LNCAP (cell line): ENCODE results near the gene TMCC1.

Experiments used
- TF ChIP-seq, protein P1 (sequence below): fragments of 450-650 bp; IDR thresholded peaks from 2 replicates; pipeline ENCODE4 v1.5.1; 2017; ENCODE audit warnings: mild to moderate bottlenecking

The TMCC1 gene

DNA sequence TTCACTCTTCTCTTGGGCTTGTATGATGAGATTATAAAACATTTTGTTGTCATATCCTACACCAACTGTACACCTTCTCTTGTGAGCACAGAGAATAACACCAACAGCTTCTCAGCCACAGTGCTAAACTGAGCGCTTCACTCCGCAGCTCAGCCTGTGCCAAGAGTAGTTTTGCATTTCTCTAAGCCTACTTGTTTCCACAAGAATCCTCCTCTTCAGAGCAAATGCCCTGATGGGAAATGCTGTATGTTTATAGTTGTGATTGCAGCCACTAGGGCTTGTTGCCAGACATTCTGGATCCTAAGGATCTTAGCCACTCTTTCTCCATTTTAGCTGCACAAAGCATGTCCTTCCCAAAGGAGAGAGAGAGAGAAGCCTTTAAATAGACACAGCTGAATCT lies 148.3 kb downstream of the TMCC1 start:
- TF ChIP-seq, protein P1, sequence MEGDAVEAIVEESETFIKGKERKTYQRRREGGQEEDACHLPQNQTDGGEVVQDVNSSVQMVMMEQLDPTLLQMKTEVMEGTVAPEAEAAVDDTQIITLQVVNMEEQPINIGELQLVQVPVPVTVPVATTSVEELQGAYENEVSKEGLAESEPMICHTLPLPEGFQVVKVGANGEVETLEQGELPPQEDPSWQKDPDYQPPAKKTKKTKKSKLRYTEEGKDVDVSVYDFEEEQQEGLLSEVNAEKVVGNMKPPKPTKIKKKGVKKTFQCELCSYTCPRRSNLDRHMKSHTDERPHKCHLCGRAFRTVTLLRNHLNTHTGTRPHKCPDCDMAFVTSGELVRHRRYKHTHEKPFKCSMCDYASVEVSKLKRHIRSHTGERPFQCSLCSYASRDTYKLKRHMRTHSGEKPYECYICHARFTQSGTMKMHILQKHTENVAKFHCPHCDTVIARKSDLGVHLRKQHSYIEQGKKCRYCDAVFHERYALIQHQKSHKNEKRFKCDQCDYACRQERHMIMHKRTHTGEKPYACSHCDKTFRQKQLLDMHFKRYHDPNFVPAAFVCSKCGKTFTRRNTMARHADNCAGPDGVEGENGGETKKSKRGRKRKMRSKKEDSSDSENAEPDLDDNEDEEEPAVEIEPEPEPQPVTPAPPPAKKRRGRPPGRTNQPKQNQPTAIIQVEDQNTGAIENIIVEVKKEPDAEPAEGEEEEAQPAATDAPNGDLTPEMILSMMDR = no peak

DNA sequence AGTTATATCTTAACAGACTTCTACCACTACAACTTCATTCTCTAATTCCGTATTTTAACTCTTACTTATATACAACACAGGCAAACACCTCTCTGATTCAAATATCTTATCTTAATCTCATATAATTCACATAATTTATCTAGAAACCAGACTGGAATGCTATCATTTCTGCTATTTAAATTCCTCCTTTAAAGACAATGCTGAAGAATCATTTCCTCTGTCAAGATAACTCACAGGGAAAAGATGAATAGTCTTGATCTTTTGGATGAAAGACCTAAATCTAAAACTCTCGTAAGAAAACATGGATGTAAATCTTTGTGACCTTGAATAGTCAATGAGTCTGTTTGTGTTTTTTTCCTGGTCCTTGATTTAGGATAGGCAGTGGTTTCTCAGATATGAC lies 151.7 kb downstream of the TMCC1 start:
- TF ChIP-seq, protein P1 = no peak

DNA sequence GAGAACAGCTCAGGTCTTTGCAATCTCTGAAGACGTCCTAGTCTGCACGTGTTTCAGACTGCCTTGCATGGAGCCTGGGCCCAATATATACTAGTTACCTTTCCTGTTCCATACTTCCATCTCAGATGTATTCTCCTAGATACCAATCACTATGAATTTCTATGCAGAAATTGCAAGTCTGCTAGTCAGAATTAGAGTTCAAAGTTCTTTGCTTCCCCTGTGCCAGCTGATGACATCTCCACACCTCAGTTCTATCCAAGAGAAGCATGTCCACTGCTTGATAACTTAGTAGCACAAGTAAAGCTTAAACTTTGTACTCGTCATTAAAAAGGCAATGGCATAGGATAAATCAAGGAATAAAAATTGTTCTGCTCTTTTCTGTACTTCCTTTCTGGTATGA lies 153.4 kb downstream of the TMCC1 start:
- TF ChIP-seq, protein P1 = no peak

DNA sequence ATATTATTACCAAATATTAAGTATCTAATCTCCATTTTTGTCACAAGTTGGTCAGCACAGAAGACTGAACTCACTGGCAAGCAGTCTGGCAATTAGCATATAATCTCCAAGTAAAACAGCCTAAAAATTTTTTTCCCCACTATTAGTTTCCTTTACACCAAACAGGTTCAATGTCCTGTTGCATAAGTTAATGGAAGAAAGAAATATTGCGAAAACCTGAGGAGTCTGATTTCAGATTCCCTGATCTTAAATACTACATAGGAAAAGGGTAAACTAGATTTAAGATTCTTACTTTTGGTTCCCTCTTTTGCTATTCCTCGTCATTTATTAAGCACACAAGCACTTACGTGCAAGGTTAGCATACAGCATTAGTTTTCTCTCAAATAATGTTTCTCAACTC lies 153.9 kb downstream of the TMCC1 start:
- TF ChIP-seq, protein P1 = no peak

DNA sequence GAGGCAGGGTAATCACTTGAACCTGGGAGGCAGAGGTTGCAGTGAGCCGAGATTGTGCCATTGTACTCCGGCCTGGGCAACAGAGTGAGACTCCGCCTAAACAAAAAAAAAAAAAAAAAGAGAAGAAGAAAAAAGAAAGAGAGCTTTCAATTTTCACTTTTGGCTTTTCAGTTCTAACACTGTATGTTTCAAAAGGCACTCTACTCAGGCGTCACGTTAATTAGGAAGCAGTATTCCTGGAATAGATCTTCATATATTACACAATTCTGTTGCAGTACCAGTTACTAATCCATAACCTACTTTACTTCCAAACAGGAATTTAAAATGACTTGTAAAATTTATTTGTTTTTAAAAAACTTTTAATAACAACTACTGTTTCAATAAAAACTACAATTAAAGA lies 155.3 kb downstream of the TMCC1 start:
- TF ChIP-seq, protein P1 = no peak

DNA sequence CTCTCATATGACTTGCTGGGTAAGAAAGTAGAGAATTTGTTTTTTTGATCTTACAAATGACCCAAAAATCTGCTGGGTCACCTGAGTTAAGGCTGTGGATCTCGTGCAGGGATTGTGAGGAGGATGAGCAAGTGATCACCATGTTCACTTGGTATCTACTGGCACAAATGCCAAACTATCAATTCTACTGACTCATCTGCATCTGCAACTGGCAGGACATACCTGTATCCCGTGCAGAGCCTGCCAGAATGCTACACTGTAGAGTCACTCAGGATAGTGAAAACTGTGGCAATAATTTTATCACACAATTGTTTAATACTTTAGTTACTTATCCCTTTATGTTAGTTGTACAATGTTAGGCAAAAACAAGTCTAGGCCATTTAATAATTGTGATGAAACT lies 157.4 kb downstream of the TMCC1 start:
- TF ChIP-seq, protein P1 = no peak

DNA sequence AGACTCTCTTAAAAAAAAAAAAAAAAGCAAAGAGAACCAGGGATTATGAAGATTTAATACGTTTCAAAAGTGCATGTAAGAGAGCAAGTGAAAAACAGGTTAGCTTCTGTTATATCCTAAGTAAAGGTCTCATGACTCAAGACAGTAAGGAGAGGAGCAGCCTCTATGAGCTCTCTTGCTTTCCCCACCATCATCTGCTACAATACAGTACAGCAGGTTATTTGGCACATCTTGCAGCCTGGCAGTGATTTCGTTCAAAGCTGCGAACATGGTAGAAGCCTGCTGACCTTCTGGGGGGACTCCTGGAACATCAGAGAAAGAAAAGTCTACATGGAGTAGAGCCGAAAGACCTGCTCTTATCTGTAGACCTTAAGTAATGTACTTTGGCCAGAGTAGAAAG lies 157.9 kb downstream of the TMCC1 start:
- TF ChIP-seq, protein P1 = no peak

DNA sequence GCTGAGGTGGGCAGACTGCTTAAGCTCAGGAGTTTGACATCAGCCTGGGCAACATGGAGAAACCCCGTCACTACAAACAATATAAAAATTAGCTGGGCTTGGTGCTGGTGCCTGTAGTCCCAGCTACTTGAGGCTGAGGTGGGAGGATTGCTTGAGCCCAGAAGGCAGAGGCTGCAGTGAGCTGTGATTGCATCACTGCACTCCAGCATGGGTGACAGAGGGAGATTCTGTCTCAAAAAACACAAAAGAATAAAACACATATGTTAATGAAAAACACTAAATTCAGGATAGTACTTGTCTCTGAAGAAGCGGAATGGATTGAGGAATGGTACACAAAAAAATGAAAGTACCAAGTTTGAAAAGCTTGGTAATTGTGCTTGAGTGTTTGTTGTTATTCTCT lies 159.1 kb downstream of the TMCC1 start:
- TF ChIP-seq, protein P1 = no peak
